ENCODE results near the gene STT3B.

- TF ChIP-seq, protein P1, sequence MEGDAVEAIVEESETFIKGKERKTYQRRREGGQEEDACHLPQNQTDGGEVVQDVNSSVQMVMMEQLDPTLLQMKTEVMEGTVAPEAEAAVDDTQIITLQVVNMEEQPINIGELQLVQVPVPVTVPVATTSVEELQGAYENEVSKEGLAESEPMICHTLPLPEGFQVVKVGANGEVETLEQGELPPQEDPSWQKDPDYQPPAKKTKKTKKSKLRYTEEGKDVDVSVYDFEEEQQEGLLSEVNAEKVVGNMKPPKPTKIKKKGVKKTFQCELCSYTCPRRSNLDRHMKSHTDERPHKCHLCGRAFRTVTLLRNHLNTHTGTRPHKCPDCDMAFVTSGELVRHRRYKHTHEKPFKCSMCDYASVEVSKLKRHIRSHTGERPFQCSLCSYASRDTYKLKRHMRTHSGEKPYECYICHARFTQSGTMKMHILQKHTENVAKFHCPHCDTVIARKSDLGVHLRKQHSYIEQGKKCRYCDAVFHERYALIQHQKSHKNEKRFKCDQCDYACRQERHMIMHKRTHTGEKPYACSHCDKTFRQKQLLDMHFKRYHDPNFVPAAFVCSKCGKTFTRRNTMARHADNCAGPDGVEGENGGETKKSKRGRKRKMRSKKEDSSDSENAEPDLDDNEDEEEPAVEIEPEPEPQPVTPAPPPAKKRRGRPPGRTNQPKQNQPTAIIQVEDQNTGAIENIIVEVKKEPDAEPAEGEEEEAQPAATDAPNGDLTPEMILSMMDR (IDR thresholded peaks at IDR 0.05) = no peak
- no peak for TF ChIP-seq POLR2AphosphoS5 (IDR thresholded peaks at IDR 0.05; ENCODE audit: low read depth, low read length)
- TF ChIP-seq SIN3A (IDR thresholded peaks at IDR 0.05; ENCODE audit: borderline replicate concordance, insufficient read depth, low read depth, low read length) = no peak
Observed at GRCh38 chr3:31485196-31485595, 47.5 kb upstream of the STT3B start.

Measured in Panc1 (cell line).